ENCODE results near the gene ZNF22.

Gene ZNF22

DNA sequence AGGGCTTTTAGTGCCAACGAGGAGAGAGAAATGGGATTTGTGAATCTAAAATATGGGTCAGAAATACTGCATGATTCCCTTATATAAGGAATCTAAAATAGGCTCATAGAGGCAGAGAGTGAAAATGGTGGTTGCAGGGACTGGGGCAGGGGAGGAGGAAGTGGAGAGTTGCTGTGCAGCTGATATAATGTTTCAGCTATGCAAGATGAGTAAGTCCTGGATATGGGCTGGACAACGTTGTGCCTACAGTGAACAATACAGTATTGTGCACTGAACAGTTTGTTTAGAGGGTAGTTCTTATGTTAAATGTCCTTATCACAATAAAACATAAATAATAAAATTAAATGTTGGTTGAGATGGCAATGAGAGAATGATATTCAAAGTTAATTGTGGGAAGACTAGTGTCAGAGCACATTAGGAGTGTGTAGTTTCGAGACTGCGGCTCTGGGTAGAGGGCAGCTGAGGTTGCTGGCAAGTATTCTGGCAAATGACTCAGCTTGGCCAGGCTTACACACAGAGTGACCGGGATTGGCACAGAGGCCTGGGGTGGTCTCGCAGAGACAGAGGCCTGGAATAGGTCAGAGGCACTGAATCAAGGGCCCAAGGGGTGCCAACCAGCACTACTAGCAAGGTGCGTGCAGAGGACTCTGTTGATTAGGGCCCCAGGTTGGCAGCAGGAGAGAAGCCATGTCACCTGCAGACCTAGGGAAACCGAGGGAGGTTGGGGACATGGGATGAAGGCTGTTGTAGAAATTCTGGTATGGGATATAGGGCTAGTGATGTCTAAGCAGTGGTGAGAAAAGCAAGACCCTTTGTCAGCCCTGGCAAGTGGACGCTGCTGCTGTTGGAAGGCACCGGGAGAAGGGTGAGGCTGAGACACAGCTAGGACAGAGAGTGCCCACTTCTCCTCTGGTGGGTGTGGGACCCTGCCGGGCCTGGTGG is 19.3 kb upstream of the ZNF22 start:
- TF ChIP-seq CTCF (IDR thresholded peaks at IDR 0.05): no peak

DNA sequence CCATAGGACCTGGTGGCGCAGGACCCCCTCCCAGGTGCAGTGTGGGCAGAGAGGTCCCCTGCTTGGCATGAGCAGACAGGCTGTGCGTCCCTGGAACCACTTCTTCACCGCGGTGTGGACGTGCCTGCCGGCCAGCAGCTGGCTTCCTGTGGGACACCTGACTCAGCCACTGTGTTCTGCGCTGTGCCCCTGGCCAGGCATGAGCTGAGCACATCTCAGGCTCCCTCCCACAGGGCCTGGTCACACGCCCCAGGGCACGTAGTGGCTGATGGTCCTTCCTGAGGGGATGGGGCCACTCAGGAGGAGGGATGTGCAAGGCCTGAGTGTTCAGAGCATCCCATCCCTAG is 18.6 kb upstream of the ZNF22 start:
- no peak for TF ChIP-seq CTCF (IDR thresholded peaks at IDR 0.05)

DNA sequence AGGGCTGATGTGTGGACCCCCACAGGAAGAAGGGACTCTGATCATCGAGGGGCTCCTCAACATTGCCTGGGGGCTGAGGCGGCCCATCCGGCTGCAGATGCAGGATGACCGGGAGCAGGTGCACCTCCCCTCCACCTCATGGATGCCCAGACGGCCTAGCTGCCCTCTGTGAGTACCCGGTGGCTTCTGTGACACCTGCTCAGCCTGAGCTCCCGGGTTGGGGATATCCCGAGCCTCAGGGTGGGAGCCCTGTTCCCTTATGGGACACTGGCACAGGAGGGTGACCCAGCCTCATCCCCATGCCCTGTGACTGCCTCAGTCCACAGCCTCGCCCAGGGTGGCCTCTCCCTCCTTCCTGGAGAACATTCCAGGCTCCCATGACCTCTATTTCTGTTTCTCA is 18.2 kb upstream of the ZNF22 start:
- no peak for TF ChIP-seq CTCF (IDR thresholded peaks at IDR 0.05)

GRCh38 chr10:44983066-44983894 is 17.4 kb upstream of the ZNF22 start:
- no peak for TF ChIP-seq CTCF (IDR thresholded peaks at IDR 0.05)

- TF ChIP-seq CTCF (IDR thresholded peaks at IDR 0.05): no peak
Measured at GRCh38 chr10:44983895-44984278, 16.8 kb upstream of the ZNF22 start.

DNA sequence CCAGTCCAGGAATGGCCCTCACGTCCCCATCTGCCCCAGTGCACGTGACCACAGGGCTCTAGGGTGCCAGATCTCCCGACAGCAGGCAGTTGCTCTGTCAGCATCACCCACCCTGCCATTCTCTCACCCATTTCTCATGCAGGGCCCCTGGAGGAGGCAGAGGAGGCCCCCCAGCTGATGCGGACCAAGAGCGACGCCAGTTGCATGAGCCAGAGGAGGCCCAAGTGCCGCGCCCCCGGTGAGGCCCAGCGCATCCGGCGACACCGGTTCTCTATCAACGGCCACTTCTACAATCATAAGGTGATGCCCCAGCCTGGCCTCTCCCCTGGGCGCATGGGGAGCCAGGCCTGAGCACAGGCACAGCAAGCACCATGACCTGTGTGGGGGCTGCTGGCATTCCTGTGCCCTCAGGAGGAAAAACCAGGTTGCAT is 16.0 kb upstream of the ZNF22 start:
- no peak for TF ChIP-seq CTCF (IDR thresholded peaks at IDR 0.05)

- no peak for TF ChIP-seq CTCF (IDR thresholded peaks at IDR 0.05)
Measured at GRCh38 chr10:44985175-44985681, 15.5 kb upstream of the ZNF22 start.
